ENCODE data around the gene FCRLA. TPM values are rescaled to one million over a fixed set of nuclear protein-coding genes. Genes with fewer than 3 reads are reported as not detected.

FCRLA gene
- total RNA-seq, 1 experiment from 2014 or later, result 0.15 TPM

- in situ Hi-C loops (cut with HindIII; ENCODE audit: low pct_unique_long_range_greater_than_20kb, low sequenced_read_pairs) (loop anchor here (25.0 kb wide), 1 partner anchor 203 kb away; the partner anchor contains the start of gene FCGR3A), intact Hi-C loops (cut with micrococcal nuclease; ENCODE audit: unreplicated experiment) (loop anchor here (10.0 kb wide), 3 partner anchors 175 to 255 kb away; no protein-coding TSS in a partner anchor)
- ATAC-seq (no peak), DNase-seq (ENCODE audit: low read depth, low spot score) (no peak)
- Histone ChIP-seq H3K9me3 (ENCODE audit: control insufficient read depth, insufficient read depth, low read depth, low read length) (no peaks in the 10 kb centered on the region), H3K27ac (ENCODE audit: low read length) (no peak overlapping the region), H3K36me3 (ENCODE audit: control insufficient read depth, insufficient read depth, low read length) (no peaks in the 10 kb centered on the region), H3K4me3 (ENCODE audit: low read depth in 2 of 2, low read length in 2 of 2) (no peak overlapping the region), H3K4me1 (ENCODE audit: control insufficient read depth, insufficient read depth, low read length) (no peaks in the 10 kb centered on the region), H3K27me3 (ENCODE audit: control insufficient read depth, insufficient read depth, low read length) (no peaks in the 10 kb centered on the region)
- TF ChIP-seq POLR2AphosphoS5 (IDR thresholded peaks at IDR 0.05; ENCODE audit: low read depth, low read length), result no peak
- TF ChIP-seq SIN3A (IDR thresholded peaks at IDR 0.05; ENCODE audit: borderline replicate concordance, insufficient read depth, low read depth, low read length), result no peak
- TF ChIP-seq REST (IDR thresholded peaks at IDR 0.05; ENCODE audit: insufficient read depth in 1 of 2, low read depth in 2 of 2, low read length in 1 of 2), result no peak
- no peak for TF ChIP-seq CTCF (IDR thresholded peaks at IDR 0.05)
- no peak for TF ChIP-seq TCF7L2 (IDR thresholded peaks at IDR 0.05; ENCODE audit: low read depth, low read length)
- ChIA-PET POLR2A (no interaction called here), CTCF (no interaction called here)
- BruUV-seq (replicated peaks), result no TSS peak
These were observed 33.0 kb downstream of the FCRLA start for GRCh38 chr1:161739865-161740566.

- POLR2A ChIA-PET, result no interaction called here
- TF ChIP-seq REST (IDR thresholded peaks at IDR 0.05; ENCODE audit: insufficient read depth in 1 of 2, low read depth in 2 of 2, low read length in 1 of 2) (no peak), POLR2AphosphoS5 (IDR thresholded peaks at IDR 0.05; ENCODE audit: low read depth, low read length) (no peak), SIN3A (IDR thresholded peaks at IDR 0.05; ENCODE audit: borderline replicate concordance, insufficient read depth, low read depth, low read length) (no peak), CTCF (IDR thresholded peaks at IDR 0.05) (no peak), TCF7L2 (IDR thresholded peaks at IDR 0.05; ENCODE audit: low read depth, low read length) (no peak)
- no peaks in the 10 kb centered on the region for H3K36me3 ChIP-seq (ENCODE audit: control insufficient read depth, insufficient read depth, low read length)
- intact Hi-C loops (cut with micrococcal nuclease; ENCODE audit: unreplicated experiment), result loop anchor here (10.0 kb wide), 2 partner anchors 206 to 256 kb away; no protein-coding TSS in a partner anchor
- H3K4me1 ChIP-seq (ENCODE audit: control insufficient read depth, insufficient read depth, low read length), result no peaks in the 10 kb centered on the region
- no peaks in the 10 kb centered on the region for H3K27me3 ChIP-seq (ENCODE audit: control insufficient read depth, insufficient read depth, low read length)
- BruUV-seq (replicated peaks), result no TSS peak
- in situ Hi-C loops (cut with HindIII; ENCODE audit: low pct_unique_long_range_greater_than_20kb, low sequenced_read_pairs), result loop anchor here (25.0 kb wide), 1 partner anchor 204 kb away; the partner anchor contains the start of gene FCGR3A
- ATAC-seq (no peak), DNase-seq (ENCODE audit: low read depth, low spot score) (no peak)
- H3K27ac ChIP-seq (ENCODE audit: low read length), result no peak overlapping the region
- no peak overlapping the region for H3K4me3 ChIP-seq (ENCODE audit: low read depth in 2 of 2, low read length in 2 of 2)
- CTCF ChIA-PET, result interaction anchor here (1.2 to 1.4 kb wide), 3 partner anchors 14 to 245 kb away, joined by 3 to 4 read pairs (median 4); no protein-coding TSS in a partner anchor
- no peaks in the 10 kb centered on the region for H3K9me3 ChIP-seq (ENCODE audit: control insufficient read depth, insufficient read depth, low read depth, low read length)
These were observed 33.9 kb downstream of the FCRLA start for GRCh38 chr1:161740921-161741320.

All from Panc1 (cell line).